Measurements from ENCODE around the gene BIN1.

Gene BIN1

DNA sequence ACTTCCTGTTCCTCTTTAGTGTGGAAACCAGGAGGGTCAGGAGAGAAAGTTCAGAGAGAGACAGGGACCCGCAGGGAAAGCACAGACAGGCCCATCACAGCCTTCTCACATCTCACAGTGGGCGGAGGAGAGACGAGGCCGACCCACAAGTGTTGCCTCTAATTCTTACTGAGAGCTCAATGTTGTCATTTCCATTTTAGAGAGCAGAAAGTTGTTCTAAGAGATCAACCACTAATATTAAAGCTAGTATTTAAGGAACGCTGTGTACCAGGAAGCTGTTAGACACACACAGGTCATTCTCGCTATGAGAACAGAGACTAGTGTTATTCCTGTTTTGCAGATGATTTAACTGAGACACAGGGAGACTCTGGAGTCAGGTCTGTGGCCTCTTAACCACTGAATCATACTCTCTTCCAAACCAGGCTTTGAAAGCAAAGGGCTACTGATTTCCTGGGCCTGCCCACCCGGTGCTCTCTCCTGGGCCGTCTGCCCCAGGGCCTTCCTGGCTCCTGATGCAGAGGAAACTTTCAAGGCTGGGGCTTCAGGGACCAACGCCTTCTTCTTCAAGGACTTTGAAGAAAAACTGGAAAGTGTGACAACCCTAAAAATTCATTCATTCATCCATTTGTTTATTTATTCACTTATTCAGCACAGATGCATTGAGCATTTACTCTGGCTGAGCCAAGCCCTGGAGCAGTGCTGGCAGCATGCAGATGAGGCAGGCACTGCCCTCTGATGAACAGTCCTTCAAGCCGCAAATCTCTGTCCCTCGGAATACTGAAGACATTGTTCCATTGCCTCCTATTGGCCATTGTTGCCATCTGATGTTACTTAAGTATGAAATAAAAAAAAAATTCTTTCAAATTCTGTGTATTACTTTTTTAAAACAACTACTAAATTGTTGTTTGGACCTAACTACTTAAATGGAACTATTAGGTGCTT lies 37.2 kb upstream of the BIN1 start:
- no peak overlapping the region for H3K18ac ChIP-seq (ENCODE audit: low read depth in 1 of 2, low read length in 2 of 2)
- peak; percentile 44 for DNase-seq
- WGBS, result 35% methylated on average over 7 of the region's 11 CpGs

DNA sequence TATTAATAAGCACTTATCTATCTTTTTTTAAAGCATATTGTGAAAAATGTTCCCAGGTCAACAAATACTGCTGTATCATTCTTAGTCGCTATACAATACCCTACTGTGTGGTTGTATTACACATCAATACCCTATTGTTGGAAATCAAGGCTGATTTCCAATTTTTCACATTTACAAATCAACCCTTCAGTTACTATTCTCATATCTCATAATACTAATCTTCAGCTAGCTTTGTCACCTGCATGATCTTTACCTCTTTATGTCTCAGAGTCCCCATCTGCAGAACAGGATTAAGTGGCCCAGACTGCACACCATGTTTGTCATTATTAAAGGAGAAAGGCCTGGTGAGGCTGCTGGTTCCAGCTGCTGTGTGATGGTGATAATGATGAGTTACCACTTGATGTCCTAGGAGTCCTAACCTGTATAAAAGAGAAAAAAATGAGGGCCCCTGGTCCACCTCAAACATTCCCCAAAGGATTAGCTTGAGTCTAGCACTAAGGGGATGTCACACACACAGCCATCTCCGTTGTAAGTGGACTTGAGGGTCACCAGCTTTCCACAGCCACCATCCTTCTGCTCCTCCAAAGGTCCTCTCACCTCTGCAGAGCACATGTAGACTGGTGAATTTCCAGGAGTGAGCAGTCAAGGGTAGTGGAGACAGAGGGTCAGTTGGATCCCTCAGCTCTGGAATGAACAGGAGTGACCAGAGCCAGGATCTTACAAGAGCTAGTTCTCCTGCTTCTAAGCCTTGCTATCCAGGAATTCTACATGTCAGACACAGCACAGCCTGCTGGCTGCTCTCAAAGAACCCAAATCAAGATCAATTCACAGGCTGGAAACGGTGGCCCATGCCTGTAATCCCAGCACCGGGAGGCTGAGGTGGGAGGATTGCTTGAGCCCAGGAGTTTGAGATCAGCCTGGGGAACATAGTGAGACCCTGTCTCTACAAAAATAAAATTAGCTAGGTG lies 36.0 kb upstream of the BIN1 start:
- DNase-seq, result no peak
- Histone ChIP-seq H3K4me2 (ENCODE audit: low read length, poor library complexity, severe bottlenecking) (no peak overlapping the region), H3K4me3 (ENCODE audit: insufficient read depth in 1 of 2, low read depth in 1 of 2, low read length in 2 of 2) (no peak overlapping the region), H3K18ac (ENCODE audit: low read depth in 1 of 2, low read length in 2 of 2) (no peak overlapping the region), H3K23ac (ENCODE audit: low read length in 2 of 2) (no peak overlapping the region), H3K14ac (ENCODE audit: low read length in 2 of 2) (no peak overlapping the region), H3K4ac (ENCODE audit: low read depth in 1 of 2, low read length in 2 of 2) (no peak overlapping the region), H2BK5ac (ENCODE audit: low read depth, low read length, poor library complexity, severe bottlenecking) (no peak overlapping the region), H3K27me3 (ENCODE audit: control insufficient read depth in 1 of 2, insufficient read depth in 1 of 2, low read length in 2 of 2) (no peaks in the 10 kb centered on the region), H3K79me1 (replicated peaks; ENCODE audit: low read length, poor library complexity, severe bottlenecking) (no peaks in the 10 kb centered on the region), H2BK15ac (ENCODE audit: low read depth, poor library complexity, severe bottlenecking) (no peak overlapping the region), H3K27ac (ENCODE audit: low read length, poor library complexity, severe bottlenecking) (peak overlapping the region; percentile 78), H2BK12ac (ENCODE audit: low read length in 2 of 2) (no peak overlapping the region), H3K36me3 (ENCODE audit: control insufficient read depth in 1 of 2, insufficient read depth in 2 of 2, low read depth in 1 of 2, low read length in 2 of 2) (no peaks in the 10 kb centered on the region), H3K4me1 (ENCODE audit: control insufficient read depth, insufficient read depth, low read depth, low read length) (peaks cover 20% of the 10 kb centered on the region), H2AK5ac (ENCODE audit: low read length, severe bottlenecking) (no peak overlapping the region), H3K9me3 (ENCODE audit: control insufficient read depth, low read length) (peaks cover 3% of the 10 kb centered on the region), H2AFZ (ENCODE audit: low read depth, low read length) (no peak overlapping the region), H4K91ac (ENCODE audit: low read length) (no peak overlapping the region), H2BK120ac (ENCODE audit: low read depth, low read length) (no peak overlapping the region), H4K8ac (ENCODE audit: low read length) (peak overlapping the region; percentile 1), H3K9ac (ENCODE audit: low read length) (no peak overlapping the region)
- WGBS, result 91% methylated on average over 4 of the region's 4 CpGs

More for the DNA sequence above, 37.2 kb upstream of the BIN1 start:
- peaks cover 20% of the 10 kb centered on the region for H3K4me1 ChIP-seq (ENCODE audit: control insufficient read depth, insufficient read depth, low read depth, low read length)
- no peak overlapping the region for H2BK5ac ChIP-seq (ENCODE audit: low read depth, low read length, poor library complexity, severe bottlenecking)
- no peak overlapping the region for H3K23ac ChIP-seq (ENCODE audit: low read length in 2 of 2)
- H4K8ac ChIP-seq (ENCODE audit: low read length), result peak overlapping the region; percentile 88
- H2AFZ ChIP-seq (ENCODE audit: low read depth, low read length), result peak overlapping the region; percentile 42
- H3K27me3 ChIP-seq (ENCODE audit: control insufficient read depth in 1 of 2, insufficient read depth in 1 of 2, low read length in 2 of 2), result no peaks in the 10 kb centered on the region
- no peak overlapping the region for H3K4me2 ChIP-seq (ENCODE audit: low read length, poor library complexity, severe bottlenecking)
- peak overlapping the region in 1 of 2 experiments; percentile 97 for H2BK12ac ChIP-seq (ENCODE audit: low read length in 2 of 2)
- H2BK120ac ChIP-seq (ENCODE audit: low read depth, low read length), result no peak overlapping the region
- no peaks in the 10 kb centered on the region for H3K9me3 ChIP-seq (ENCODE audit: control insufficient read depth, low read length)
- H3K14ac ChIP-seq (ENCODE audit: low read length in 2 of 2), result no peak overlapping the region
- peak overlapping the region; percentile 5 to 60 for H3K4ac ChIP-seq (ENCODE audit: low read depth in 1 of 2, low read length in 2 of 2)
- H2AK5ac ChIP-seq (ENCODE audit: low read length, severe bottlenecking), result no peak overlapping the region
- H3K27ac ChIP-seq (ENCODE audit: low read length, poor library complexity, severe bottlenecking), result peak overlapping the region; percentile 78
- peak overlapping the region; percentile 56 for H3K9ac ChIP-seq (ENCODE audit: low read length)
- no peak overlapping the region for H3K4me3 ChIP-seq (ENCODE audit: insufficient read depth in 1 of 2, low read depth in 1 of 2, low read length in 2 of 2)
- H2BK15ac ChIP-seq (ENCODE audit: low read depth, poor library complexity, severe bottlenecking), result no peak overlapping the region
- H4K91ac ChIP-seq (ENCODE audit: low read length), result no peak overlapping the region
- H3K79me1 ChIP-seq (replicated peaks; ENCODE audit: low read length, poor library complexity, severe bottlenecking), result no peaks in the 10 kb centered on the region
- H3K36me3 ChIP-seq (ENCODE audit: control insufficient read depth in 1 of 2, insufficient read depth in 2 of 2, low read depth in 1 of 2, low read length in 2 of 2), result no peaks in the 10 kb centered on the region

DNA sequence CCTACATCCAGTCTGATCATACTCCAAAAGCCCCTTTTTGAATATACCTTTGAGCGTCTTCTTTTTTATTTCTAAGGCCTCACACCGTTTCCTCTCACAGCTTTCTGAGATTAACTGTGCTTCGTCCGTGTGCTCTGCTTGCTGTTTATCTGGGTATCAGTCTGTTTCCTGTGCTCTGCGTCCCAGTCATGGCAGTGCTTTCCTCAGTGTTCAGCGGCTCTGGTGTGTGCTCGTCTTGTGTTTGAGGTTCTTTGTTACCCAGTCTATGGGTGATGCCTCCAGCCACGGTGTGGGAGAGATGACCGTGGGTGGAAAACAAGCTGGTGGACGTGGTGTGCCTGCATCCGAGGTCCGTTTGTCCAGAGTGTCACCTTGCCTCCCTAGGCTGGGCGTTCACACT lies 33.6 kb upstream of the BIN1 start:
- no peak overlapping the region for H3K9ac ChIP-seq (ENCODE audit: low read length)
- no peak overlapping the region for H2BK120ac ChIP-seq (ENCODE audit: low read depth, low read length)
- no peak overlapping the region for H3K4me3 ChIP-seq (ENCODE audit: insufficient read depth in 1 of 2, low read depth in 1 of 2, low read length in 2 of 2)
- no peak overlapping the region for H2AFZ ChIP-seq (ENCODE audit: low read depth, low read length)
- peaks cover 3% of the 10 kb centered on the region for H3K9me3 ChIP-seq (ENCODE audit: control insufficient read depth, low read length)
- no peak overlapping the region for H2BK5ac ChIP-seq (ENCODE audit: low read depth, low read length, poor library complexity, severe bottlenecking)
- no peak overlapping the region for H3K4ac ChIP-seq (ENCODE audit: low read depth in 1 of 2, low read length in 2 of 2)
- no peaks in the 10 kb centered on the region for H3K79me1 ChIP-seq (replicated peaks; ENCODE audit: low read length, poor library complexity, severe bottlenecking)
- H2BK15ac ChIP-seq (ENCODE audit: low read depth, poor library complexity, severe bottlenecking), result no peak overlapping the region
- H3K36me3 ChIP-seq (ENCODE audit: control insufficient read depth in 1 of 2, insufficient read depth in 2 of 2, low read depth in 1 of 2, low read length in 2 of 2), result no peaks in the 10 kb centered on the region
- no peak overlapping the region for H3K23ac ChIP-seq (ENCODE audit: low read length in 2 of 2)
- H3K18ac ChIP-seq (ENCODE audit: low read depth in 1 of 2, low read length in 2 of 2), result no peak overlapping the region
- H3K27ac ChIP-seq (ENCODE audit: low read length, poor library complexity, severe bottlenecking), result no peak overlapping the region
- no peak overlapping the region for H3K4me2 ChIP-seq (ENCODE audit: low read length, poor library complexity, severe bottlenecking)
- H4K91ac ChIP-seq (ENCODE audit: low read length), result peak overlapping the region; percentile 25
- no peak overlapping the region for H2BK12ac ChIP-seq (ENCODE audit: low read length in 2 of 2)
- H4K8ac ChIP-seq (ENCODE audit: low read length), result peak overlapping the region; percentile 8
- no peaks in the 10 kb centered on the region for H3K27me3 ChIP-seq (ENCODE audit: control insufficient read depth in 1 of 2, insufficient read depth in 1 of 2, low read length in 2 of 2)
- no peak for DNase-seq
- WGBS, result 67% methylated on average over 12 of the region's 13 CpGs
- no peak overlapping the region for H2AK5ac ChIP-seq (ENCODE audit: low read length, severe bottlenecking)
- peaks cover 10% of the 10 kb centered on the region for H3K4me1 ChIP-seq (ENCODE audit: control insufficient read depth, insufficient read depth, low read depth, low read length)
- H3K14ac ChIP-seq (ENCODE audit: low read length in 2 of 2), result no peak overlapping the region

DNA sequence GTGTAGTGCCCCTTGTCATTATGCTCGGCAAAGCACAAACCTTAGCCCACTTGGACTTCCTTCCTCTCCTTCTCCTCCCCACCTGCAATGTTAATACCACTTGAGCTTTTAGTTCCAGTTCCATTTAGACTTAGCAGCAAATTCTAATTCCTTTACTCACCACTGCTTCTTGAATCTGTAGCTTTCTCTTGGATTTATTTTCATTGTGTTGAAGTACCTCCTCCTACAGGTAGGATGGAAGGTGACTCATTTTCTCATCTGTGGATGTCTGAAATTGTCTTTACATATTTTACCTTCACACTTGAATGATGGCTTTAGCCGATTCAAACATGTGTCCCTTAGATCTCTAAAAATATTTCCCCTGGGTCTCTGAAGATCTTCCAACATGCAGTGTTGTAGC lies 32.8 kb upstream of the BIN1 start:
- Histone ChIP-seq H4K8ac (ENCODE audit: low read length) (no peak overlapping the region), H3K4me1 (ENCODE audit: control insufficient read depth, insufficient read depth, low read depth, low read length) (peaks cover 8% of the 10 kb centered on the region), H3K4me3 (ENCODE audit: insufficient read depth in 1 of 2, low read depth in 1 of 2, low read length in 2 of 2) (no peak overlapping the region), H3K27ac (ENCODE audit: low read length, poor library complexity, severe bottlenecking) (no peak overlapping the region), H3K36me3 (ENCODE audit: control insufficient read depth in 1 of 2, insufficient read depth in 2 of 2, low read depth in 1 of 2, low read length in 2 of 2) (no peaks in the 10 kb centered on the region), H2BK5ac (ENCODE audit: low read depth, low read length, poor library complexity, severe bottlenecking) (no peak overlapping the region), H2BK12ac (ENCODE audit: low read length in 2 of 2) (no peak overlapping the region), H2AFZ (ENCODE audit: low read depth, low read length) (no peak overlapping the region), H3K27me3 (ENCODE audit: control insufficient read depth in 1 of 2, insufficient read depth in 1 of 2, low read length in 2 of 2) (no peaks in the 10 kb centered on the region), H3K79me1 (replicated peaks; ENCODE audit: low read length, poor library complexity, severe bottlenecking) (no peaks in the 10 kb centered on the region), H2BK15ac (ENCODE audit: low read depth, poor library complexity, severe bottlenecking) (no peak overlapping the region), H3K14ac (ENCODE audit: low read length in 2 of 2) (no peak overlapping the region), H3K4me2 (ENCODE audit: low read length, poor library complexity, severe bottlenecking) (no peak overlapping the region), H3K23ac (ENCODE audit: low read length in 2 of 2) (no peak overlapping the region), H2AK5ac (ENCODE audit: low read length, severe bottlenecking) (no peak overlapping the region), H2BK120ac (ENCODE audit: low read depth, low read length) (no peak overlapping the region), H4K91ac (ENCODE audit: low read length) (no peak overlapping the region), H3K18ac (ENCODE audit: low read depth in 1 of 2, low read length in 2 of 2) (no peak overlapping the region), H3K4ac (ENCODE audit: low read depth in 1 of 2, low read length in 2 of 2) (no peak overlapping the region), H3K9ac (ENCODE audit: low read length) (no peak overlapping the region), H3K9me3 (ENCODE audit: control insufficient read depth, low read length) (peaks cover 3% of the 10 kb centered on the region)
- 74% methylated on average over 1 of the region's 2 CpGs for WGBS
- DNase-seq, result no peak

Measured in mesenchymal stem cell (in vitro differentiated cells and primary cell).